ENCODE results near the gene NRXN3. TPM values are rescaled to one million over a fixed set of nuclear protein-coding genes. Genes with fewer than 3 reads are reported as not detected.

Gene NRXN3
- polyA plus RNA-seq, 1 of the 3 experiments (the other 2 are of a cell fraction) = 1.6 TPM

- Histone ChIP-seq H3K27ac (ENCODE audit: low read depth in 2 of 2, low read length in 1 of 2) (no peak overlapping the region), H3K79me2 (ENCODE audit: insufficient read depth) (no peaks in the 10 kb centered on the region), H3K27me3 (ENCODE audit: insufficient read depth) (no peaks in the 10 kb centered on the region), H4K20me1 (ENCODE audit: insufficient read depth) (no peaks in the 10 kb centered on the region), H3K9me3 (no peaks in the 10 kb centered on the region), H3K36me3 (replicated peaks in 1 of 2; ENCODE audit: control insufficient read depth in 1 of 2, insufficient read depth in 2 of 2, low read length in 1 of 2) (no peaks in the 10 kb centered on the region), H3F3A (replicated peaks; ENCODE audit: insufficient read depth) (no peaks in the 10 kb centered on the region), H2AFZ (ENCODE audit: low read depth) (no peak overlapping the region), H3K4me2 (no peak overlapping the region), H3K9me2 (no peaks in the 10 kb centered on the region), H3K9ac (no peak overlapping the region), H3K4me3 (ENCODE audit: low read depth in 2 of 2, low read length in 1 of 2) (no peak overlapping the region), H3K4me1 (ENCODE audit: control insufficient read depth in 1 of 2, insufficient read depth in 2 of 2, low read depth in 1 of 2, low read length in 1 of 2) (no peaks in the 10 kb centered on the region)
- DNase-seq = no peak
- 9% methylated on average over 4 of the region's 4 CpGs for WGBS (ENCODE audit: low lambda C conversion rate)
- ChIA-PET POLR2A (no interaction called here), CTCF (interaction anchor here (1.5 kb wide), 1 partner anchor 27 kb away, joined by 5 read pairs; no protein-coding TSS in a partner anchor)
- TF ChIP-seq TAF1 (IDR thresholded peaks at IDR 0.05; ENCODE audit: borderline replicate concordance, low read depth, low read length) = no peak
- TF ChIP-seq TCF12 (IDR thresholded peaks at IDR 0.05) = no peak
- TF ChIP-seq USF1 (IDR thresholded peaks at IDR 0.05; ENCODE audit: borderline replicate concordance, low read depth) = no peak
- TF ChIP-seq FOXJ3 (CRISPR knock-in tag; IDR thresholded peaks at IDR 0.05) = no peak
- TF ChIP-seq FOXM1 (IDR thresholded peaks at IDR 0.05; ENCODE audit: low read depth) = no peak
- TF ChIP-seq RAD21 (IDR thresholded peaks at IDR 0.05; ENCODE audit: low read length) = no peak
- no peak for TF ChIP-seq NFIC (IDR thresholded peaks at IDR 0.05; ENCODE audit: borderline replicate concordance)
Observed at GRCh38 chr14:79783041-79783440, 1612.9 kb downstream of the NRXN3 start.

GRCh38 chr14:79786522-79786921 lies 1616.3 kb downstream of the NRXN3 start:
- H3K79me2 ChIP-seq (ENCODE audit: insufficient read depth) = no peaks in the 10 kb centered on the region
- no peak overlapping the region for H3K9ac ChIP-seq
- WGBS (ENCODE audit: low lambda C conversion rate) = 50% methylated on average over 3 of the region's 3 CpGs
- H3K9me3 ChIP-seq = no peaks in the 10 kb centered on the region
- POLR2A ChIA-PET = no interaction called here
- H3K9me2 ChIP-seq = no peaks in the 10 kb centered on the region
- H2AFZ ChIP-seq (ENCODE audit: low read depth) = no peak overlapping the region
- no peaks in the 10 kb centered on the region for H4K20me1 ChIP-seq (ENCODE audit: insufficient read depth)
- no peaks in the 10 kb centered on the region for H3F3A ChIP-seq (replicated peaks; ENCODE audit: insufficient read depth)
- no peak overlapping the region for H3K4me2 ChIP-seq
- CTCF ChIA-PET = no interaction called here
- no peaks in the 10 kb centered on the region for H3K27me3 ChIP-seq (ENCODE audit: insufficient read depth)
- no peak for DNase-seq
- no peaks in the 10 kb centered on the region for H3K36me3 ChIP-seq (replicated peaks in 1 of 2; ENCODE audit: control insufficient read depth in 1 of 2, insufficient read depth in 2 of 2, low read length in 1 of 2)
- no peak overlapping the region for H3K4me3 ChIP-seq (ENCODE audit: low read depth in 2 of 2, low read length in 1 of 2)
- H3K4me1 ChIP-seq (ENCODE audit: control insufficient read depth in 1 of 2, insufficient read depth in 2 of 2, low read depth in 1 of 2, low read length in 1 of 2) = no peaks in the 10 kb centered on the region
- no peak for TF ChIP-seq GATA2 (CRISPR knock-in tag; IDR thresholded peaks at IDR 0.05)
- no peak for TF ChIP-seq USF2 (IDR thresholded peaks at IDR 0.05; ENCODE audit: borderline replicate concordance, low read depth, low read length)
- no peak for TF ChIP-seq GABPA (IDR thresholded peaks at IDR 0.05; ENCODE audit: low read depth)
- H3K27ac ChIP-seq (ENCODE audit: low read depth in 2 of 2, low read length in 1 of 2) = no peak overlapping the region

- Histone ChIP-seq H3K9ac (no peak overlapping the region), H3K4me1 (ENCODE audit: control insufficient read depth in 1 of 2, insufficient read depth in 2 of 2, low read depth in 1 of 2, low read length in 1 of 2) (no peaks in the 10 kb centered on the region), H3K4me2 (no peak overlapping the region), H3F3A (replicated peaks; ENCODE audit: insufficient read depth) (no peaks in the 10 kb centered on the region), H4K20me1 (ENCODE audit: insufficient read depth) (no peaks in the 10 kb centered on the region), H3K9me2 (no peaks in the 10 kb centered on the region), H2AFZ (ENCODE audit: low read depth) (no peak overlapping the region), H3K27ac (ENCODE audit: low read depth in 2 of 2, low read length in 1 of 2) (no peak overlapping the region), H3K79me2 (ENCODE audit: insufficient read depth) (no peaks in the 10 kb centered on the region), H3K36me3 (replicated peaks in 1 of 2; ENCODE audit: control insufficient read depth in 1 of 2, insufficient read depth in 2 of 2, low read length in 1 of 2) (no peaks in the 10 kb centered on the region), H3K27me3 (ENCODE audit: insufficient read depth) (no peaks in the 10 kb centered on the region), H3K4me3 (ENCODE audit: low read depth in 2 of 2, low read length in 1 of 2) (no peak overlapping the region), H3K9me3 (no peaks in the 10 kb centered on the region)
- CTCF ChIA-PET = no interaction called here
- 20% methylated on average over 2 of the region's 2 CpGs for WGBS (ENCODE audit: low lambda C conversion rate)
- DNase-seq = no peak
- POLR2A ChIA-PET = no interaction called here
- TF ChIP-seq MXI1 (IDR thresholded peaks at IDR 0.05; ENCODE audit: low read depth, low read length) (no peak), MAX (IDR thresholded peaks at IDR 0.05; ENCODE audit: low read depth) (no peak)
Observed at GRCh38 chr14:79788346-79788745, 1618.2 kb downstream of the NRXN3 start.

All from SK-N-SH (cell line).